Ovary (tissue), 9 donors: ENCODE measurements around the gene CAMTA1. TPM values are rescaled to one million over a fixed set of nuclear protein-coding genes. Genes with fewer than 3 reads are reported as not detected.

Experiments
- DNase-seq, 5 donors: peaks; one replicate each; pipeline ENCODE4 v3.0.0-alpha.2; 2019 to 2020
- H3K27ac ChIP-seq, 2 donors: fragments of 200-600 bp; one replicate each; pipeline versions ENCODE4 v1.5.1 to v1.8.0; 2019 to 2022
- H3K27me3 ChIP-seq: fragments of 200-600 bp; one replicate; pipeline ENCODE4 v1.8.0; 2022
- H3K36me3 ChIP-seq: fragments of 200-600 bp; sonication (generic); one replicate; pipeline ENCODE4 v1.5.1; 2019
- H3K4me1 ChIP-seq: one replicate; pipeline ENCODE4 v1.8.1; 2013; ENCODE audit warnings: mild to moderate bottlenecking, moderate library complexity; ENCODE audit not compliant: insufficient read depth
- H3K4me3 ChIP-seq: fragments of 200-600 bp; sonication (generic); one replicate; pipeline ENCODE4 v1.5.1; 2017
- H3K9me3 ChIP-seq, 2 donors: fragments of 200-600 bp in 1 of 2; sonication (generic) in 1 of 2; one replicate each; pipeline versions ENCODE4 v1.5.1 to v1.8.1; 2013 to 2019; ENCODE audit warnings: mild to moderate bottlenecking in 1 of 2, moderate library complexity in 1 of 2
- EP300 ChIP-seq: sonication (generic); formaldehyde crosslinking; IDR thresholded peaks from one replicate; pipeline ENCODE4 v1.6.1; 2017; ENCODE audit warnings: antibody characterized with exemption
- POLR2A ChIP-seq: fragments of 450-650 bp; IDR thresholded peaks from one replicate; pipeline ENCODE4 v1.6.1; 2017; ENCODE audit warnings: antibody characterized with exemption, mild to moderate bottlenecking, moderate library complexity
- WGBS, 3 donors: extraction: QIAGEN DNeasy Blood & Tissue Kit in 1 of 3; methylation state at CpG; one replicate each; pipeline versions ENCODE4 v1.1.5 to v1.1.7; 2013 to 2017; 5-methylcytosine and 5-hydroxymethylcytosine counted together
- intact Hi-C, 4 donors: fragments of 100-400 bp; cut with DNase I; formaldehyde crosslinking; loops; one replicate each; pipeline versions ENCODE4 v1.11.0 to v1.15.1; 2022 to 2023
- polyA plus RNA-seq, 2 donors: library from polyadenylated mRNA; stranded (reverse); fragments of 200-250 nt in 1 of 2; fragments of 350-450 nt in 1 of 2; fragmentation: Illumina TruSeq in 1 of 2; extraction: RNeasy Lipid Tissue Mini Kit (QIAGEN cat#74804) in 1 of 2; gene quantifications; one replicate each; pipeline ENCODE4 v1.2.3, GENCODE V29; 2013 to 2014
- total RNA-seq, 7 donors: library from RNA; depleted of rRNA in 2 of 7; stranded (reverse); fragments of >200 nt in 2 of 7; fragmentation: NEBNext Ultra II Directional in 3 of 7; extraction: Animal tissue kit (Norgen Biotek cat#: 25700) in 3 of 7; gene quantifications; one replicate each; pipeline versions ENCODE4 v1.1.0 to v1.2.4, GENCODE V29; 2016 to 2023
- TF ChIP-seq, protein P1 (sequence below), 3 donors: fragments of 450-650 bp in 2 of 3; fragments of 200-600 bp in 1 of 3; IDR thresholded peaks; one replicate each; pipeline versions ENCODE4 v1.5.1 to v1.8.0; 2016 to 2022; ENCODE audit warnings: antibody characterized with exemption in 3 of 3, mild to moderate bottlenecking in 1 of 3
- donor health status: DM: no; HTN: no; CAD: no; lungs with moderate emphysema.
- donor health status: DM: no; HTN: no; CAD: no.
- donor health status: Bipolar disorder and iron deficiency.
- donor health status: DM: yes; HTN: yes; CAD: no.
- donor health status: DM: no; HTN: no; CAD: no.
- donor health status: DM: yes; HTN: yes; CAD: no.

Gene CAMTA1
- total and polyA plus RNA-seq, 9 donors, result 51.1 to 150 (median 67.4) TPM

DNA sequence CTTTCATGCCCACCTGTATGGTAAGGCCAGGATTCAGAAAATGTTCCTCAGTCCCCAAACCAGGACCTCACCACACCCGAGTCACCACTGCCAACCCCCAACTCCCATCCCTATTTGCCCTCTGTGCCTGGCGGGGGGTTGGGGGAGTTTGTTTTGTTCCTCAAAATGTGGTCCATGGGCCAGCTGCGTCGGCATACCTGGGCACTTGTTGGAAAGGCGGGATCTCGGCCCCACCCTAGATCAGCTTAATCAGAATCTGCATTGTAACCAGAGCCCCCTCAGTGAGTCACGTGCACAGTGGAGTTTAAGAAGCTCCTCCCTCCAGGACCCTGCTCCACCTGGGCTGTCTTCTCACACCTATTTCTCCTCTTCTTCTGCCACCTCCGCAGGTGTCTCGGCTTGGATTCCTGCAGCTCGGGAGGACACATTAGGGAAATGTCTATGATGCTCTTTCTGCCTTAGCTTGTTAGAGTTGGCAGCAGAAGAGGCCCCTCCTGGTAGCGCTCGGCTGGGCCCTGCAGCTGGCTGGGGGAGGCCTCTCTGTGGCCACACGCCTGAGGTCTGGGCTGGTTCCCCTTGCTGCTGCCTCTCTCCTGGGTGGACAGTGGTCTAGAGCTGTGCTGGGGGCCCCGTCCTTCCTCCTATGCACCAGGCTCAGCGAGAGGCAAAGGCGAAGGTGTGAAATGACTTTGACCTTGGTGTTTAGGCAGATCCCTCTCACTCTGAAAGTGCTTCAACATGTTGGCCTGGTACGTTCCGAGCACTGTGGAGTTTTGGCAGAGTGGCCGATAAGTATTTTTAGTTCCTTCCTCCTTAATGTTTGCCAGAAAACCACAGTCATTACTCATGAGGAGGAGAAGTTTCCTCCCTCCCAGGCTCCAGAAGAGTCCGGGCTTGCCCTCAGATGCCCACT, 41.8 kb upstream of the CAMTA1 start:
- intact Hi-C loops, result no loop called here
- Histone ChIP-seq H3K4me3 (no peak overlapping the region), H3K9me3 (no peaks in the 10 kb centered on the region), H3K27me3 (no peaks in the 10 kb centered on the region), H3K4me1 (peaks cover 5% of the 10 kb centered on the region), H3K27ac (peak overlapping the region in 1 of 2 donors; percentile 64), H3K36me3 (no peaks in the 10 kb centered on the region)
- TF ChIP-seq, protein P1, sequence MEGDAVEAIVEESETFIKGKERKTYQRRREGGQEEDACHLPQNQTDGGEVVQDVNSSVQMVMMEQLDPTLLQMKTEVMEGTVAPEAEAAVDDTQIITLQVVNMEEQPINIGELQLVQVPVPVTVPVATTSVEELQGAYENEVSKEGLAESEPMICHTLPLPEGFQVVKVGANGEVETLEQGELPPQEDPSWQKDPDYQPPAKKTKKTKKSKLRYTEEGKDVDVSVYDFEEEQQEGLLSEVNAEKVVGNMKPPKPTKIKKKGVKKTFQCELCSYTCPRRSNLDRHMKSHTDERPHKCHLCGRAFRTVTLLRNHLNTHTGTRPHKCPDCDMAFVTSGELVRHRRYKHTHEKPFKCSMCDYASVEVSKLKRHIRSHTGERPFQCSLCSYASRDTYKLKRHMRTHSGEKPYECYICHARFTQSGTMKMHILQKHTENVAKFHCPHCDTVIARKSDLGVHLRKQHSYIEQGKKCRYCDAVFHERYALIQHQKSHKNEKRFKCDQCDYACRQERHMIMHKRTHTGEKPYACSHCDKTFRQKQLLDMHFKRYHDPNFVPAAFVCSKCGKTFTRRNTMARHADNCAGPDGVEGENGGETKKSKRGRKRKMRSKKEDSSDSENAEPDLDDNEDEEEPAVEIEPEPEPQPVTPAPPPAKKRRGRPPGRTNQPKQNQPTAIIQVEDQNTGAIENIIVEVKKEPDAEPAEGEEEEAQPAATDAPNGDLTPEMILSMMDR (IDR thresholded peaks at IDR 0.05), result no peak
- no peak for TF ChIP-seq POLR2A
- no peak for TF ChIP-seq EP300
- peak; percentile 45 to 60 (median 51) for DNase-seq
- WGBS, 3 donors, result 35 to 39% (median 38%) methylated on average over 20 of the region's 20 CpGs

DNA sequence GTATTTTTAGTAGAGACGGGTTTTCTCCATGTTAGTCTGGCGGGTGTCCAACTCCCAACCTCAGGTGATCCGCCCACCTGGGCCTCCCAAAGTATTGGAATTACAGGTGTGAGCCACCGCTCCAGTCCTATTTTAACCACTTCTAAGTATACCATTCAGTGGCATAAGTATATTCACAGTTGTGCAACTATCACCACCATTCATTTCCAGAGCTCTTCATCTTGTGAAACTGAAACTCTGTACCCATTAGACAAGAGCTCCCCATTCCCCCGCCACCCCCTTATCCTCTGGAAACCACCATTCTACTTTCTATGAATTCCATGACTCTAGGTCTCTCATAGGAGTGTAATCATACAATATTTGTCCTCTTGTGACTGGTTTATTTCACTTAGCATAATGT, 40.2 kb upstream of the CAMTA1 start:
- no peak for TF ChIP-seq EP300
- Histone ChIP-seq H3K36me3 (no peaks in the 10 kb centered on the region), H3K9me3 (no peaks in the 10 kb centered on the region), H3K4me3 (no peak overlapping the region), H3K27me3 (no peaks in the 10 kb centered on the region), H3K4me1 (peaks cover 5% of the 10 kb centered on the region), H3K27ac (no peak overlapping the region)
- intact Hi-C loops, result no loop called here
- WGBS, 3 donors, result 90 to 96% (median 94%) methylated on average over 5 of the region's 5 CpGs
- DNase-seq, result no peak

DNA sequence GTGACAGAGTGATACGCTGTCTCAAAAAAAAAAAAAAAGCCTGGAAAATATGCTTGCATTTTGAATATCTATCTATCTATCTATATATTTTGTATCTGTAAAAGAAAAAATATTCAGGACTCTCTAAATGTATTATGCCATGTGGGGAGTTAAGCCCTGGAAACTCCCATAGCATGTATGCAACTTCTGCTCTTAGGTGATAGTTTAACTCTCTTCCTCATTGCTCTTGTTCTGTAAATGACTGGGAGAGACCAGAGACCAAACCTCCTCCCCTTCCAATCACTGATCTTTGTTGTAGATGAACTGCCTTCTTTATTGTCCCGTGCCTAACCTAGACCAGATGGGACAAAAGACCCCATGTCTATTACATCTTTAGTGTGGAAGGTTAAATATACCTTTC, 37.6 kb upstream of the CAMTA1 start:
- WGBS, 3 donors, result 86 to 90% (median 89%) methylated on average over 2 of the region's 2 CpGs

DNA sequence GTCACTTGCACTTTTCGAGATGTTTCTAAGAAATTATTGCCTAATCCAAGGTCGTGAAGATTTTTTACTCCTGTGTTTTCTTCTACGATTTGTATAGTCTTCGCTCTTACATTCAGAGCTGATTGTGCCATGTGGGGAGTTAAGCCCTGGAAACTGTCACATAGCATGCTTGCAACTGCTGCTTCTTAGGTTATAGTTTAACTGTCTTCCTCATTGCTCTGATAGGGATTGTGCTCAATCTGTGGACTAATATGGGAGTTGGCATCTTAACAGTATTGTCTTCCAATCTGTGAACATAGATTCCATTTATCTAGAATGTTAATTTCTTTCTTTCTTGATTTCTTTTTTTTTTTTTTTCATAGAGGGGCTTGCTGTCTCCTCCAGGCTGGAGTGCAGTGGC, 34.8 kb upstream of the CAMTA1 start:
- Histone ChIP-seq H3K4me1 (no peaks in the 10 kb centered on the region), H3K27ac (no peak overlapping the region), H3K9me3 (no peaks in the 10 kb centered on the region), H3K4me3 (no peak overlapping the region), H3K36me3 (no peaks in the 10 kb centered on the region), H3K27me3 (no peaks in the 10 kb centered on the region)
- no peak for DNase-seq
- TF ChIP-seq, protein P1 (IDR thresholded peaks at IDR 0.05), result no peak
- TF ChIP-seq POLR2A, result no peak
- no peak for TF ChIP-seq EP300
- 81 to 85% (median 83%) methylated on average over 4 of the region's 4 CpGs for WGBS, 3 donors
- intact Hi-C loops, result no loop called here

More for the DNA sequence above, 37.6 kb upstream of the CAMTA1 start:
- Histone ChIP-seq H3K9me3 (no peaks in the 10 kb centered on the region), H3K27me3 (no peaks in the 10 kb centered on the region), H3K4me1 (peaks cover 5% of the 10 kb centered on the region), H3K27ac (no peak overlapping the region), H3K4me3 (no peak overlapping the region), H3K36me3 (no peaks in the 10 kb centered on the region)
- TF ChIP-seq POLR2A (no peak), EP300 (no peak)
- TF ChIP-seq, protein P1 (IDR thresholded peaks at IDR 0.05), result no peak
- intact Hi-C loops, result no loop called here
- DNase-seq, result no peak
